SKM-1 (cell line): ENCODE data around the gene VWDE.

Experiments
- DNase-seq: peaks from one replicate; lab custom pipeline; 2025; ENCODE audit not compliant: unreplicated experiment; lab: John Stamatoyannopoulos, UW

The VWDE gene

GRCh38 chr7:12291870-12292269, 111.8 kb downstream of the VWDE start:
- no peak for DNase-seq

GRCh38 chr7:12290761-12291160, 112.9 kb downstream of the VWDE start:
- DNase-seq, result no peak

GRCh38 chr7:12289996-12290395, 113.7 kb downstream of the VWDE start:
- no peak for DNase-seq

GRCh38 chr7:12287901-12288300, 115.8 kb downstream of the VWDE start:
- DNase-seq, result no peak

GRCh38 chr7:12281038-12281437, 122.6 kb downstream of the VWDE start:
- no peak for DNase-seq
